Muscle layer of colon (tissue), 2 donors: ENCODE results near the gene MAPK6.

ENCODE experiments used
- H3K27ac ChIP-seq: one replicate; pipeline ENCODE4 v1.7.0; 2013; ENCODE audit warnings: low read depth, mild to moderate bottlenecking, low read length, moderate library complexity
- H3K27me3 ChIP-seq, 2 donors: one replicate each; pipeline ENCODE4 v1.7.0; 2013; ENCODE audit warnings: low read length in 2 of 2, mild to moderate bottlenecking in 2 of 2; ENCODE audit not compliant: insufficient read depth in 2 of 2, control insufficient read depth in 1 of 2
- H3K36me3 ChIP-seq: one replicate; pipeline ENCODE4 v1.7.0; 2013; ENCODE audit warnings: mild to moderate bottlenecking, low read length; ENCODE audit not compliant: insufficient read depth
- H3K4me1 ChIP-seq: one replicate; pipeline ENCODE4 v1.7.0; 2013; ENCODE audit warnings: mild to moderate bottlenecking, low read length; ENCODE audit not compliant: insufficient read depth
- H3K4me3 ChIP-seq, 2 donors: one replicate each; pipeline ENCODE4 v1.7.0; 2013; ENCODE audit warnings: low read length in 2 of 2, low read depth in 1 of 2, mild to moderate bottlenecking in 1 of 2, moderate library complexity in 1 of 2
- H3K9ac ChIP-seq: one replicate; pipeline ENCODE4 v1.7.0; 2013; ENCODE audit warnings: low read length
- H3K9me3 ChIP-seq: one replicate; pipeline ENCODE4 v1.7.0; 2013; ENCODE audit warnings: mild to moderate bottlenecking, low read length
- donor health status: abdominal sarcoma.
- donor health status: Adenocarcinoma of cecum.

Gene MAPK6

GRCh38 chr15:52113235-52113634 is 94.2 kb downstream of the MAPK6 start:
- H3K4me3 ChIP-seq, result no peak overlapping the region

GRCh38 chr15:52113708-52114107 is 94.7 kb downstream of the MAPK6 start:
- Histone ChIP-seq H3K9ac (no peak overlapping the region), H3K27me3 (peaks cover 16 to 32% of the 10 kb centered on the region in 2 donors), H3K4me1 (no peaks in the 10 kb centered on the region), H3K4me3 (no peak overlapping the region), H3K9me3 (no peaks in the 10 kb centered on the region), H3K36me3 (no peaks in the 10 kb centered on the region), H3K27ac (no peak overlapping the region)

More at GRCh38 chr15:52113235-52113634, 94.2 kb downstream of the MAPK6 start:
- Histone ChIP-seq H3K27me3 (peaks cover 16 to 32% of the 10 kb centered on the region in 2 donors), H3K9me3 (no peaks in the 10 kb centered on the region), H3K9ac (no peak overlapping the region), H3K36me3 (no peaks in the 10 kb centered on the region), H3K4me1 (no peaks in the 10 kb centered on the region), H3K27ac (no peak overlapping the region)

- H3K27me3 ChIP-seq, result peaks cover 16 to 32% of the 10 kb centered on the region in 2 donors
- no peaks in the 10 kb centered on the region for H3K9me3 ChIP-seq
- H3K4me3 ChIP-seq, result no peak overlapping the region
- no peak overlapping the region for H3K9ac ChIP-seq
- H3K4me1 ChIP-seq, result no peaks in the 10 kb centered on the region
- H3K27ac ChIP-seq, result no peak overlapping the region
- H3K36me3 ChIP-seq, result no peaks in the 10 kb centered on the region
Observed at GRCh38 chr15:52114261-52115055, 95.4 kb downstream of the MAPK6 start.

GRCh38 chr15:52115598-52116427 is 96.8 kb downstream of the MAPK6 start:
- Histone ChIP-seq H3K9me3 (no peaks in the 10 kb centered on the region), H3K27ac (no peak overlapping the region), H3K4me3 (no peak overlapping the region), H3K27me3 (peaks cover 13 to 28% of the 10 kb centered on the region in 2 donors), H3K9ac (no peak overlapping the region), H3K4me1 (no peaks in the 10 kb centered on the region), H3K36me3 (no peaks in the 10 kb centered on the region)
